ENCODE measurements around the gene CCDC38.

Gene CCDC38

DNA sequence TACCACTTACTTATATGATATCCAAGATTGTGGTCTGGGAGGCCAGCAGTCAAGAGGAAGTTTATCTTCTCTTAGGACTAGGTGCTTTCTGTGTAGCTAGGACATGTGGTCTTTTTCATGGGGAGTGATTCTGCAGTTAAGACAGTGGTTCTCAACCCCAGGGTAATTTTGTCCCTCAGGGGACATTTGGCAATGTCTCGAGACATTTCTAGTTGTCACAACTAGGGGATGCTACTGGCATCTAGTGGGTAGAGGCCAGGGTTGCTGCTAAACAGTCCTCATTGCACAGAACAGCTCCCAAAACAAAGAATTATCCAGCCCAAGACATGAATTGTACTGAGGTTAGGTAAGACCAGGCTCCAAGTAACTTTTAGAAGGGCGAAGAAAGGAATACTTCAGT lies 20.7 kb upstream of the CCDC38 start:
- in situ Hi-C loops (cut with HindIII; ENCODE audit: low sequenced_read_pairs), result no loop called here
- no peak overlapping the region for H3K4me3 ChIP-seq (ENCODE audit: low read depth, low read length)

DNA sequence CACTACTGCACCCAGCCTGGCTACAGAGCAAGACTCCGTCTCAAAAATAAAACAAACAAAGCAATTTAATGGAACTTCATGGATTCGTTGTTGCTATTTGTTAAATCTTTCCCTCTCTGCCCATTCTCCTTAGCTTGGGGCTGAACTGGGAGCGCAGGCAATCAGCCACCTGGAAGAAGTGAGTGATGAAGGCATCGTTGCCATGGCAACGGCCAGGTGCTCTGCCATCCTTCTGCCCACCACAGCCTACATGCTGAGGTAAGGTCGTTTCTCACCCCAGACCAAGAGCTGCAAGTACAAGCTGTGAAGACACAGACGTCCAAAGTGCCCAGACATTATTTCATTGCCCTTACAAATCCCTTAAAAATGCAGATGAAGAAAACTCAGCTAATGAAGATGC lies 19.8 kb upstream of the CCDC38 start:
- in situ Hi-C loops (cut with HindIII; ENCODE audit: low sequenced_read_pairs), result no loop called here
- no peak for DNase-seq (ENCODE audit: low read depth, low spot score)
- H3K4me3 ChIP-seq (ENCODE audit: low read depth, low read length), result no peak overlapping the region
- TF ChIP-seq, protein P1, sequence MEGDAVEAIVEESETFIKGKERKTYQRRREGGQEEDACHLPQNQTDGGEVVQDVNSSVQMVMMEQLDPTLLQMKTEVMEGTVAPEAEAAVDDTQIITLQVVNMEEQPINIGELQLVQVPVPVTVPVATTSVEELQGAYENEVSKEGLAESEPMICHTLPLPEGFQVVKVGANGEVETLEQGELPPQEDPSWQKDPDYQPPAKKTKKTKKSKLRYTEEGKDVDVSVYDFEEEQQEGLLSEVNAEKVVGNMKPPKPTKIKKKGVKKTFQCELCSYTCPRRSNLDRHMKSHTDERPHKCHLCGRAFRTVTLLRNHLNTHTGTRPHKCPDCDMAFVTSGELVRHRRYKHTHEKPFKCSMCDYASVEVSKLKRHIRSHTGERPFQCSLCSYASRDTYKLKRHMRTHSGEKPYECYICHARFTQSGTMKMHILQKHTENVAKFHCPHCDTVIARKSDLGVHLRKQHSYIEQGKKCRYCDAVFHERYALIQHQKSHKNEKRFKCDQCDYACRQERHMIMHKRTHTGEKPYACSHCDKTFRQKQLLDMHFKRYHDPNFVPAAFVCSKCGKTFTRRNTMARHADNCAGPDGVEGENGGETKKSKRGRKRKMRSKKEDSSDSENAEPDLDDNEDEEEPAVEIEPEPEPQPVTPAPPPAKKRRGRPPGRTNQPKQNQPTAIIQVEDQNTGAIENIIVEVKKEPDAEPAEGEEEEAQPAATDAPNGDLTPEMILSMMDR (IDR thresholded peaks at IDR 0.05; ENCODE audit: low read depth, low read length), result no peak

More for the DNA sequence above, 20.7 kb upstream of the CCDC38 start:
- DNase-seq (ENCODE audit: low read depth, low spot score), result no peak
- TF ChIP-seq, protein P1 (IDR thresholded peaks at IDR 0.05; ENCODE audit: low read depth, low read length), result no peak

DNA sequence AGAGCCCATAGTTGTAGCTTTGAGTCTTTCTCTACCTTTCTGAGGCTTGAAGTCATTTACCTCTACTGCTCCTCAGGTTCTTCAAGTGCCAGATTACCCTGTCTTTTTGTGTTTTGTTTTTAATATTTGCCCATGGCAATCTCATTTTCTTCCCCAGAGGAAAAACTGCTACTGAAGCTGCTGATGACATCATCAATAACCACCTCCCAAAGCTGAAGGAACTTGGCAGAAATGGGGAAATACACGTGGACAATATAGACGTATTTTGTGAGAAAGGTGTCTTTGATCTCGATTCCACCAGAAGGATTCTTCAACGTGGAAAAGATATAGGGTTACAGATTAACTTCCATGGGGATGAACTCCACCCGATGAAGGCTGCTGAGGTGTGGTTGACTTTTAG lies 17.8 kb upstream of the CCDC38 start:
- in situ Hi-C loops (cut with HindIII; ENCODE audit: low sequenced_read_pairs), result no loop called here
- no peak overlapping the region for H3K4me3 ChIP-seq (ENCODE audit: low read depth, low read length)
- TF ChIP-seq, protein P1 (IDR thresholded peaks at IDR 0.05; ENCODE audit: low read depth, low read length), result no peak
- no peak for DNase-seq (ENCODE audit: low read depth, low spot score)

DNA sequence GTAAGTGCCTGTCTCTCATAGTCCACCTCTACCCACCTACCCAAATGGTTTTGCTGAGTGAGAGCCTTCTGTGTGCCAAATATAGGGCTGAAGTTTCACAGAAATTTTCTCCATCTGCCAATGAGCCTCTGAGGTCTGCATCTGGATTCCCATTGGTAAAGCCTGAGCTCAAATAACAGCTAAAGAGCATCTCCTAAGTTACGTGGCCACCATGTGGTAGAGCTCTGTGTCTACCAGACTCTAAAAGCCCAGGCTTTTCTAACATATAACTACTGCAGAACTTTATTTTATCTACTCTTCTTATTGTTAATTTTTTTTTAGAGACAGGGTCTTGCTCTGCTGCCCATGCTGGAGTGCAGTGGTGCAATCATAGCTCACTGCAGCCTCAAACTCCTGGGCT lies 16.7 kb upstream of the CCDC38 start:
- DNase-seq (ENCODE audit: low read depth, low spot score), result peak; percentile 8
- in situ Hi-C loops (cut with HindIII; ENCODE audit: low sequenced_read_pairs), result no loop called here
- H3K4me3 ChIP-seq (ENCODE audit: low read depth, low read length), result no peak overlapping the region
- TF ChIP-seq, protein P1 (IDR thresholded peaks at IDR 0.05; ENCODE audit: low read depth, low read length), result peak; percentile 18

DNA sequence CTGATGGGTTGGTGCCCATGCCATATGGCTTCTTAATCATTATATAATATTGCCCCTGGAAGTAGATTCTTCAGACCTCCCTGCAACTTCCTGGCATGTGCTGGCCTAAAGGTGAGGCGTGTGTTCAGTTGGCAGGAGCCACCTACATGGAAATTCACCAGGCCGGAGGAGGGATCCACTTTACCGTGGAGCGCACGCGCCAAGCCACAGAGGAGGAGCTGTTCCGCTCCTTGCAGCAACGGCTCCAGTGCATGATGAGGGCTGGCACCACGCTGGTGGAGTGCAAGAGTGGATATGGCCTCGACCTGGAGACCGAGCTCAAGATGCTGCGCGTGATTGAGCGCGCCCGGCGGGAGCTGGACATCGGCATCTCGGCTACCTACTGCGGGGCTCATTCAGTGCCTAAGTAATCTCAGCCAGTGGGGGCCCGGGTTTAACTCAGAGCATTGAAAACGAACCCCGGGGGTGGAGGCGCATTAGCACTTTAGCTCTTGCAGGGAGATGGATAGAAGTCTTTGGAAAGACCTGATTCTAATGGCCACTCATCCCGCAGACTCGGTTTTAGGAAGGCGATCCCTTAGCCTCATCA lies 14.2 kb upstream of the CCDC38 start:
- TF ChIP-seq, protein P1 (IDR thresholded peaks at IDR 0.05; ENCODE audit: low read depth, low read length), result no peak
- DNase-seq (ENCODE audit: low read depth, low spot score), result no peak
- H3K4me3 ChIP-seq (ENCODE audit: low read depth, low read length), result no peak overlapping the region
- in situ Hi-C loops (cut with HindIII; ENCODE audit: low sequenced_read_pairs), result no loop called here

DNA sequence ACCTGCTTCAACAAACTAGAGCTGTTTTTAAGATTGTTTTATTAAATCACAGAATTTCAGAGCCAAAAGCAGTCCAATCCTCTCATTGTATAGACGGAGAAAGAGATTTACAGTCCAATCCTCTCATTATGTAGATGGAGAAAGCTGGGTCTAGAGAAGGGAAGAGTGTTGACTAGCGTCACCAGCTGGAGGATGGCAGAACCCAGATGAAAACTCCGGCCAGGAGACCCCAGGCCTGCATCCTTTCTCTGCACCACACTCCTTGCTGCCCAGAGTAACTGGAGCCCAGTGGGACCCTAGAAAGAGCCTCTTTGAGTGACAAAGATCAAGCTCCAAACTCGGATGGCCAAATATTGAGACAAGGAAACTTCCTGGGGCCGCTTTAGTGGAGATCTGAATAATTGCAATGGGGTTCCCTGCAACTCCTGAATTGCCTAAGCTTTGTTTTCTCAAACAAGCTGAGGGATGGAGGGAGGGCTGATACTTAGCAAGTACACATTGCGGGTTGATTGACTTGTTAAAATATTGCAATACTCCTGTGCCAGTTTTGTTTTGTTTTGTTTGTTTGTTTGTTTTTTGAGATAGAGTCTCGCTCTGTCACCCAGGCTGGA lies 13.2 kb upstream of the CCDC38 start:
- DNase-seq (ENCODE audit: low read depth, low spot score), result no peak
- in situ Hi-C loops (cut with HindIII; ENCODE audit: low sequenced_read_pairs), result no loop called here
- H3K4me3 ChIP-seq (ENCODE audit: low read depth, low read length), result no peak overlapping the region
- TF ChIP-seq, protein P1 (IDR thresholded peaks at IDR 0.05; ENCODE audit: low read depth, low read length), result no peak

Data from astrocyte of the spinal cord (primary cell).